ENCODE data around the gene SPTBN4. TPM values are rescaled to one million over a fixed set of nuclear protein-coding genes. Genes with fewer than 3 reads are reported as not detected.

Gene SPTBN4
- polyA plus RNA-seq, 1 of the 3 experiments (the other 2 are of a cell fraction), result 3.1 TPM

DNA sequence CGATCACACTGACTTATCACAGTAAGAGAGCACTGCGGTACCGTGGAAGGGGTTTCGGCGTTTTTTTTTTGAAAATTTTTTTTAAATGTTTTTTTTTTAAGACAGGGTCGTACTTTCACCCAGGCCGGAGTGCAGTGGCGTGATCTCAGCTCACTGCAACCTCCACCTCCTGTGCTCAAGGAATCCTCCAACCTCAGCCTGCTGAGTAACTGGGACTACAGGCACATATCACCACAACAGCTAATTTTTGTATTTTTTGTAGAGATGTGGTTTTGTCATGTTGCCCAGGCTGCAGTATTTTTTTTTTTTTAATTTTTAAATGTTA is 153.3 kb downstream of the SPTBN4 start:
- Histone ChIP-seq H4K20me1 (ENCODE audit: insufficient read depth) (no peaks in the 10 kb centered on the region), H3F3A (replicated peaks; ENCODE audit: insufficient read depth) (peaks cover 3% of the 10 kb centered on the region), H3K9me2 (no peaks in the 10 kb centered on the region), H3K9ac (no peak overlapping the region), H3K4me2 (no peak overlapping the region), H3K27me3 (ENCODE audit: insufficient read depth) (no peaks in the 10 kb centered on the region), H3K36me3 (replicated peaks in 1 of 2; ENCODE audit: control insufficient read depth in 1 of 2, insufficient read depth in 2 of 2, low read length in 1 of 2) (no peaks in the 10 kb centered on the region), H3K79me2 (ENCODE audit: insufficient read depth) (no peaks in the 10 kb centered on the region), H3K27ac (ENCODE audit: low read depth in 2 of 2, low read length in 1 of 2) (no peak overlapping the region), H3K4me3 (ENCODE audit: low read depth in 2 of 2, low read length in 1 of 2) (no peak overlapping the region), H3K9me3 (no peaks in the 10 kb centered on the region), H3K4me1 (ENCODE audit: control insufficient read depth in 1 of 2, insufficient read depth in 2 of 2, low read depth in 1 of 2, low read length in 1 of 2) (no peaks in the 10 kb centered on the region), H2AFZ (ENCODE audit: low read depth) (no peak overlapping the region)
- POLR2A ChIA-PET, result interaction anchor here (0.7 kb wide), 1 partner anchor 1375 kb away, joined by 3 read pairs; no protein-coding TSS in a partner anchor
- TF ChIP-seq TCF12 (IDR thresholded peaks at IDR 0.05), result no peak
- no peak for TF ChIP-seq NRF1 (IDR thresholded peaks at IDR 0.05; ENCODE audit: low read depth, low read length)
- no peak for TF ChIP-seq YY1 (IDR thresholded peaks at IDR 0.05; ENCODE audit: low read depth)
- TF ChIP-seq TAF1 (IDR thresholded peaks at IDR 0.05; ENCODE audit: borderline replicate concordance, low read depth, low read length), result no peak
- TF ChIP-seq EZH2phosphoT487 (IDR thresholded peaks at IDR 0.05; ENCODE audit: borderline replicate concordance, low read depth), result no peak
- no peak for TF ChIP-seq ELF1 (IDR thresholded peaks at IDR 0.05)
- TF ChIP-seq FOSL2 (IDR thresholded peaks at IDR 0.05; ENCODE audit: borderline replicate concordance, low read depth), result no peak
- TF ChIP-seq SIN3A (IDR thresholded peaks at IDR 0.05; ENCODE audit: borderline replicate concordance, low read depth, low read length), result no peak
- TF ChIP-seq, protein P1, sequence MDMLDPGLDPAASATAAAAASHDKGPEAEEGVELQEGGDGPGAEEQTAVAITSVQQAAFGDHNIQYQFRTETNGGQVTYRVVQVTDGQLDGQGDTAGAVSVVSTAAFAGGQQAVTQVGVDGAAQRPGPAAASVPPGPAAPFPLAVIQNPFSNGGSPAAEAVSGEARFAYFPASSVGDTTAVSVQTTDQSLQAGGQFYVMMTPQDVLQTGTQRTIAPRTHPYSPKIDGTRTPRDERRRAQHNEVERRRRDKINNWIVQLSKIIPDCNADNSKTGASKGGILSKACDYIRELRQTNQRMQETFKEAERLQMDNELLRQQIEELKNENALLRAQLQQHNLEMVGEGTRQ (IDR thresholded peaks at IDR 0.05; ENCODE audit: borderline replicate concordance, low read depth, low read length), result no peak
- TF ChIP-seq GATA2 (CRISPR knock-in tag; IDR thresholded peaks at IDR 0.05), result no peak
- TF ChIP-seq FOXM1 (IDR thresholded peaks at IDR 0.05; ENCODE audit: low read depth), result no peak
- TF ChIP-seq RFX5 (IDR thresholded peaks at IDR 0.05; ENCODE audit: low read length), result no peak
- TF ChIP-seq RAD21 (IDR thresholded peaks at IDR 0.05; ENCODE audit: low read length), result no peak
- no peak for TF ChIP-seq FOXJ3 (CRISPR knock-in tag; IDR thresholded peaks at IDR 0.05)
- WGBS (ENCODE audit: low lambda C conversion rate), result 94% methylated on average over 8 of the region's 8 CpGs
- CTCF ChIA-PET, result interaction anchor here (1.1 to 12.8 kb wide), 6 partner anchors 13 to 315 kb away, joined by 3 to 155 read pairs (median 4); partner anchors contain the start of gene LTBP4
- DNase-seq, result no peak

DNA sequence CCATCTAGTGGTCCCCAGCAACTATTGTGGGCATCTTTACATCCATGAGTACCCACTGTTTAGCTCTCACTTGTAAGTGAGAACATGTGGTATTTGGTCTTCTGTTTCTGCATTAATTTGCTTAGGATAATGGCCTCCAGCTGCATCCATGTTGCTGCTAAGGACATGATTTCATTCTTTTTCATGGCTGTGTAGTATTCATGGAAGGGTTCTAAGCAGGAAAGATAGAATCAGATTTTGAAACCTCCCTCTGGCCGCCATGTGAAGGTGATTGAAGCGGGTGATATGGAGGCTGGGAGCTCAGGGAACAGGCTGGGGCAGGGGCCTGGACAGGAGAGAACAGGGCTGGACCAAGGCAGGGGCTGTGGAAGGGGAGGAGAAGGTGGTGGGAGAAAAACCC is 154.5 kb downstream of the SPTBN4 start:
- DNase-seq, result no peak
- H3F3A ChIP-seq (replicated peaks; ENCODE audit: insufficient read depth), result peaks cover 3% of the 10 kb centered on the region
- no peaks in the 10 kb centered on the region for H3K27me3 ChIP-seq (ENCODE audit: insufficient read depth)
- H2AFZ ChIP-seq (ENCODE audit: low read depth), result no peak overlapping the region
- H4K20me1 ChIP-seq (ENCODE audit: insufficient read depth), result no peaks in the 10 kb centered on the region
- H3K79me2 ChIP-seq (ENCODE audit: insufficient read depth), result no peaks in the 10 kb centered on the region
- TF ChIP-seq SIN3A (IDR thresholded peaks at IDR 0.05; ENCODE audit: borderline replicate concordance, low read depth, low read length) (no peak), EZH2phosphoT487 (IDR thresholded peaks at IDR 0.05; ENCODE audit: borderline replicate concordance, low read depth) (no peak), EP300 (IDR thresholded peaks at IDR 0.05; ENCODE audit: borderline replicate concordance in 1 of 2, low read depth in 1 of 2, low read length in 1 of 2) (no peak), SMC3 (IDR thresholded peaks at IDR 0.05; ENCODE audit: low read depth, low read length) (no peak), GABPA (IDR thresholded peaks at IDR 0.05; ENCODE audit: low read depth) (no peak), FOXJ3 (CRISPR knock-in tag; IDR thresholded peaks at IDR 0.05) (no peak), ELF1 (IDR thresholded peaks at IDR 0.05) (no peak), RXRA (IDR thresholded peaks at IDR 0.05; ENCODE audit: borderline replicate concordance, low read depth) (no peak)
- TF ChIP-seq, protein P2, sequence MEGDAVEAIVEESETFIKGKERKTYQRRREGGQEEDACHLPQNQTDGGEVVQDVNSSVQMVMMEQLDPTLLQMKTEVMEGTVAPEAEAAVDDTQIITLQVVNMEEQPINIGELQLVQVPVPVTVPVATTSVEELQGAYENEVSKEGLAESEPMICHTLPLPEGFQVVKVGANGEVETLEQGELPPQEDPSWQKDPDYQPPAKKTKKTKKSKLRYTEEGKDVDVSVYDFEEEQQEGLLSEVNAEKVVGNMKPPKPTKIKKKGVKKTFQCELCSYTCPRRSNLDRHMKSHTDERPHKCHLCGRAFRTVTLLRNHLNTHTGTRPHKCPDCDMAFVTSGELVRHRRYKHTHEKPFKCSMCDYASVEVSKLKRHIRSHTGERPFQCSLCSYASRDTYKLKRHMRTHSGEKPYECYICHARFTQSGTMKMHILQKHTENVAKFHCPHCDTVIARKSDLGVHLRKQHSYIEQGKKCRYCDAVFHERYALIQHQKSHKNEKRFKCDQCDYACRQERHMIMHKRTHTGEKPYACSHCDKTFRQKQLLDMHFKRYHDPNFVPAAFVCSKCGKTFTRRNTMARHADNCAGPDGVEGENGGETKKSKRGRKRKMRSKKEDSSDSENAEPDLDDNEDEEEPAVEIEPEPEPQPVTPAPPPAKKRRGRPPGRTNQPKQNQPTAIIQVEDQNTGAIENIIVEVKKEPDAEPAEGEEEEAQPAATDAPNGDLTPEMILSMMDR (IDR thresholded peaks at IDR 0.05), result no peak
- TF ChIP-seq, protein P3, sequence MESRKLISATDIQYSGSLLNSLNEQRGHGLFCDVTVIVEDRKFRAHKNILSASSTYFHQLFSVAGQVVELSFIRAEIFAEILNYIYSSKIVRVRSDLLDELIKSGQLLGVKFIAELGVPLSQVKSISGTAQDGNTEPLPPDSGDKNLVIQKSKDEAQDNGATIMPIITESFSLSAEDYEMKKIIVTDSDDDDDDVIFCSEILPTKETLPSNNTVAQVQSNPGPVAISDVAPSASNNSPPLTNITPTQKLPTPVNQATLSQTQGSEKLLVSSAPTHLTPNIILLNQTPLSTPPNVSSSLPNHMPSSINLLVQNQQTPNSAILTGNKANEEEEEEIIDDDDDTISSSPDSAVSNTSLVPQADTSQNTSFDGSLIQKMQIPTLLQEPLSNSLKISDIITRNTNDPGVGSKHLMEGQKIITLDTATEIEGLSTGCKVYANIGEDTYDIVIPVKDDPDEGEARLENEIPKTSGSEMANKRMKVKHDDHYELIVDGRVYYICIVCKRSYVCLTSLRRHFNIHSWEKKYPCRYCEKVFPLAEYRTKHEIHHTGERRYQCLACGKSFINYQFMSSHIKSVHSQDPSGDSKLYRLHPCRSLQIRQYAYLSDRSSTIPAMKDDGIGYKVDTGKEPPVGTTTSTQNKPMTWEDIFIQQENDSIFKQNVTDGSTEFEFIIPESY (IDR thresholded peaks at IDR 0.05; ENCODE audit: borderline replicate concordance, low read depth), result no peak
- TF ChIP-seq, protein P4, sequence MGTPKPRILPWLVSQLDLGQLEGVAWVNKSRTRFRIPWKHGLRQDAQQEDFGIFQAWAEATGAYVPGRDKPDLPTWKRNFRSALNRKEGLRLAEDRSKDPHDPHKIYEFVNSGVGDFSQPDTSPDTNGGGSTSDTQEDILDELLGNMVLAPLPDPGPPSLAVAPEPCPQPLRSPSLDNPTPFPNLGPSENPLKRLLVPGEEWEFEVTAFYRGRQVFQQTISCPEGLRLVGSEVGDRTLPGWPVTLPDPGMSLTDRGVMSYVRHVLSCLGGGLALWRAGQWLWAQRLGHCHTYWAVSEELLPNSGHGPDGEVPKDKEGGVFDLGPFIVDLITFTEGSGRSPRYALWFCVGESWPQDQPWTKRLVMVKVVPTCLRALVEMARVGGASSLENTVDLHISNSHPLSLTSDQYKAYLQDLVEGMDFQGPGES (IDR thresholded peaks at IDR 0.05; ENCODE audit: low read depth, low read length), result no peak
- TF ChIP-seq, protein P5, sequence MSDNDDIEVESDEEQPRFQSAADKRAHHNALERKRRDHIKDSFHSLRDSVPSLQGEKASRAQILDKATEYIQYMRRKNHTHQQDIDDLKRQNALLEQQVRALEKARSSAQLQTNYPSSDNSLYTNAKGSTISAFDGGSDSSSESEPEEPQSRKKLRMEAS (IDR thresholded peaks at IDR 0.05; ENCODE audit: low read depth), result no peak
- CTCF ChIA-PET, result interaction anchor here (0.9 to 12.8 kb wide), 5 partner anchors 11 to 157 kb away, joined by 3 to 155 read pairs (median 5); partner anchors contain the start of gene LTBP4
- no peak overlapping the region for H3K27ac ChIP-seq (ENCODE audit: low read depth in 2 of 2, low read length in 1 of 2)
- no peak overlapping the region for H3K9ac ChIP-seq
- no peaks in the 10 kb centered on the region for H3K9me2 ChIP-seq
- H3K4me2 ChIP-seq, result no peak overlapping the region
- peaks cover 0 to 5% of the 10 kb centered on the region in 2 experiments; a peak in 1 of 4 replicates for H3K4me1 ChIP-seq (ENCODE audit: control insufficient read depth in 1 of 2, insufficient read depth in 2 of 2, low read depth in 1 of 2, low read length in 1 of 2)
- no peaks in the 10 kb centered on the region for H3K9me3 ChIP-seq
- no peaks in the 10 kb centered on the region for H3K36me3 ChIP-seq (replicated peaks in 1 of 2; ENCODE audit: control insufficient read depth in 1 of 2, insufficient read depth in 2 of 2, low read length in 1 of 2)
- POLR2A ChIA-PET, result no interaction called here
- 46% methylated on average over 2 of the region's 2 CpGs for WGBS (ENCODE audit: low lambda C conversion rate)
- no peak overlapping the region for H3K4me3 ChIP-seq (ENCODE audit: low read depth in 2 of 2, low read length in 1 of 2)
